ENCODE measurements around the gene RAD23B.
"Not testable (repeated sequence)": the region's sequence is repeated elsewhere in the genome, so short reads cannot be mapped to it uniquely, and the experiment has no call there.

Gene RAD23B

DNA sequence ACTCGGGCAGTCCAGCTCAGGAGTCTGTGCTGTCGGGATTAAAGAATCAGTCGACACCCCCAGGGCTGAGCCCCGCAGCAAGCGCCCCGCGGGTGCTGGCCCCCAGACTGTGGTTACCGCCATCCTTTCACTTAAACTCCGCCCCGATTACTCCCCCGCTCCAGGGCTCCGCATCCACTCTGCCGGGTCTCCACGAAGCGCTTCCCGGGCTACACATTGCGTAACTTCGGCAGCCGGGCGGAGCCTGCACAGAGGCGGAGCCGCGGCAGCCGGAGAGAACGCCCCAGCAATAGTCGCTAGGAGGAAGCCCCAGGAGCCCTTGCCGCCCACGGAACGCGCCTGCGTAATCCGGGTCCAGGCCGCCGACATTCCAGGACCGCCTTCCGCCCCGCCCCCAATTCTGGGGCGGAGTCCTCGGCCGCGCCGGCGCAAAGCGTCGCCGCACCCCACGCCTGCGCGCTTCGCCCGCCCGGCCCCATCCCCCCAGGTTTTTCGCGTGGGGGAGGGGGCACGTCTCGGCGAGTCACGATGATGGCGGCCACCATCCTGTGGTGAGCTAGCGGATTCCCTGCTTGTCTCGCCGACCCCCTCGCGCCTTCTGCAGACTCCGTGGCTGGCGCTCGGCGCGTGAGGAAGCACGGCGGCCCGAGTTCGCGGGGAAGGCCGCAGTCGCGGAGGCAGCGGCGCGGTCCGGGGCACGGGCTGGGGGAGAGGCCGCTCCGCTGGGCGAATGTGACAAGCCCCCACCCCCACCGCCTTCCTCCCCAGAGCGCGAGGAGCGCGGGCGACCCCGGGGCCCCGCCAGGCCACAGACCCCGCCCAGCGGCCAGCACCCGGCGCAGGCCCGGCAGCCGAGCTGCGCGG lies at the start of gene RAD23B:
Gene RAD23B (plus strand): TSS at position 521 of the 864 bp plus-strand sequence. CDS start 351 bp downstream, outside the sequence.
- DNase-seq (ENCODE audit: low read depth in 2 of 3, low spot score in 1 of 3), result peak; percentile 97 to 98 (median 97)

DNA sequence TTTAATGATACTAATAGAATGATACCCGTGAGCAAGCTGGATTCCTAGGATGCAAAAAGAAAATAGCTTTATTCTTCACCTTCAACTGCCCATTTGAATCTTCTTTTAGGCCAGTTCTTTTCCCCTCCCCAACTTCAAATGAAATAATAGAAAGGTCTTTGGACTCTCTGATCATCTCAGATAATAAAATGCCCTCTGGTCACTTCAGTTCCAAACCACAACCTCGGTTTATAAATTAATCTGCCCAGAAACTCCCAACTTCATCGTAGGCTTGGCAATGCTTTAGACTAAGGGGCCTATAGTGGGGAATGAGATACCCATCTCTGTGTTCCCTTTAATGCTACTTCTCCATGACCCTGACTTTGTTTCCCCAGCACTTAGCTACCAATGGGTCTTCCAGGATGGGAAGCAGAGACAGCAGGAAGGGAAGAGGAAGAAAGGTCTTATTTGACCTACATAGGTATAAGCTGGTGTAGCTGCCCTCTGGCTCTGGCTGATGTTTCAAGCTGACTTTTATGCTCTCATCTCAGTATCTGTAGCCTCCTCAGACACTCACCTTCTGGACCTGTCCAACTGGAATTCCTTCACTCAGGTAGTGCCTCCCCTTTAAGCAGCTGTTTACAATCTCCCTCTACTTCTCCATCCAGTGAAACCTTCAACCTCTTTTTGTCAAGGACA lies 47.2 kb upstream of the RAD23B start:
- no peak for DNase-seq (ENCODE audit: low read depth in 2 of 3, low spot score in 1 of 3)

DNA sequence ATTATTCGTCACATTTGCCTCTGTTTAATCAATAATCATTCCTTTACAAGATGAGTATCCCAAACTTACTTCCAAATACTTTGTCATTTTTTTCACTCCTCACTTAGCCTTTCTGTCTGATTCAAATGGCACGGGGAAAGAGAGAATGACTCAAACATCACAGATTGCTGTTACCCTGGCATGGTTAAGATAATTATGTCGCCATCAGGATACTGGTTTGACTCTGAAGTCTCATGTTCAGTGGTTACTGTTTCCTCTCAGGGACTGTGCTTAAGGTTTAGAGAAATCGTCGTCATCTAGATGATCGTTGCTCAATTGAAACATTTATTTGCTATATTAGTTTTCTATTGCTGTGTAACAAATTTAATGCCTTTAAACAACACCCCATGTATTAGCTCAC lies 45.2 kb upstream of the RAD23B start:
- no peak for DNase-seq (ENCODE audit: low read depth in 2 of 3, low spot score in 1 of 3)

DNA sequence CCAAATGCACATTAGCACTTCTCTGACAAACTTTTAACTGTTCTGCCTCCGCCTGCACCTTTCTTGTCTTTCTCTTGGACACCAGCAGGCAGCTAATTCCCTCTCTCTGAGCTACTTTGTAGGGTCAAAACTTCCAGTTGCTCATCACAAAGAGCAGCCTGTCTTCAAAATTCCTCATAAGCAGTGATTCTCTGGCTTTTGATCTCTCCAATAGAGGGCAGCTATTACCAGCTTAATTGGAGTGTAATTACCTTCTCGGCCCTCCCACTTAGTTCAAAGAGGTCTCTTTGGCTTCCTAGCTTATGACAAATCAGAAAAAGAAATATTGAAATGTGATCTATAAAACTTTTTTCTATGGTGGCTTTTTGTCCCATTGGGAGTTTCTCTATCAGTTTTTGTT lies 43.6 kb upstream of the RAD23B start:
- DNase-seq (ENCODE audit: low read depth in 2 of 3, low spot score in 1 of 3), result no peak

GRCh38 chr9:107240260-107240659 lies 42.8 kb upstream of the RAD23B start:
- no peak for DNase-seq (ENCODE audit: low read depth in 2 of 3, low spot score in 1 of 3)

DNA sequence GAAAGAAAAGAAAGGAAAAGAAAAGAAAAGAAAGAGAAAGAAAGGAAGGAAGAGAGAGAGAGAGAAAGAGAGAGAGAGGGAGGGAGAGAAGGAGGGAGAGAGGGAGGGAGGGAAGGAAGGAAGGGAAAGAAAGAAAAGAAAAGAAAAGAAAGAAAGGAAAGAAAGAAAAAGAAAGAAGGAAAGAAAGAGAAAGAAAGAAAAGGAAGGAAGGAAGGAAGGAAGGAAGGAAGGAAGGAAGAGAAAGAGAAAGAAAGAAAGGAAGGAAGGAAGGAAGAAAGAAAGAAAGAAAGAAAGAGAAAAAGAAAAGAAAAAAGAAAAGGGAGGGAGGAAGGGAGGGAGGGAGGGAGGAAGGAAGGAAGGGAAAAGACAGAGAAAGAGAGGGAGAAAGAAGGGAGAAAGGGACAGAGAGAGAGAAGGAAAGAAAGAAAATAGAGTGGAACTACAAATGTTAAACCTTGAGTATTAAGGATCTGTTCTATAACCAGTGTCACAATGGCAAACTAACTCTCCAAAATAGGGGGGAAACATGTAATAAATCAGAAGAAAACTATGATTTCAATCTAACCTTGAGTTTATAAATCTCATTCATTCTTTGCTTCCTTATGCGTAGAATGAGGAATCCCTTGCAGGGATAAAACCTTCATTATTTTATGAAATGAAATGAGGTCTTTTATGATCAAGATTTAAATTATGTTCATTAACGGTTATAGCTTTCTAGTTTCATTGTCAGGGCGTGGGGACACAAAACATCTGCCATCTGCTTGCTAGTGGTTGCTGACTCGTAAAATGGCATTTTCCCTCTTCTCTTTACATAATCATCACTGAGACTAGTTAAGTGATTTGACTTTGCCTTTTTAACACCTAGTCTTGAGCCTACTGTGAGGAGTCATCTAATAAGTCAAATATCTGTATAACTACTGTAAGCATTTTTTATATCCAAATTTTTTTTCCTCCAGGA lies 40.7 kb upstream of the RAD23B start:
- no peak for DNase-seq (ENCODE audit: low read depth in 2 of 3, low spot score in 1 of 3)

GRCh38 chr9:107243742-107244141 lies 39.3 kb upstream of the RAD23B start:
- peak; percentile 26 to 40 (median 29) for DNase-seq (ENCODE audit: low read depth in 2 of 3, low spot score in 1 of 3)

DNA sequence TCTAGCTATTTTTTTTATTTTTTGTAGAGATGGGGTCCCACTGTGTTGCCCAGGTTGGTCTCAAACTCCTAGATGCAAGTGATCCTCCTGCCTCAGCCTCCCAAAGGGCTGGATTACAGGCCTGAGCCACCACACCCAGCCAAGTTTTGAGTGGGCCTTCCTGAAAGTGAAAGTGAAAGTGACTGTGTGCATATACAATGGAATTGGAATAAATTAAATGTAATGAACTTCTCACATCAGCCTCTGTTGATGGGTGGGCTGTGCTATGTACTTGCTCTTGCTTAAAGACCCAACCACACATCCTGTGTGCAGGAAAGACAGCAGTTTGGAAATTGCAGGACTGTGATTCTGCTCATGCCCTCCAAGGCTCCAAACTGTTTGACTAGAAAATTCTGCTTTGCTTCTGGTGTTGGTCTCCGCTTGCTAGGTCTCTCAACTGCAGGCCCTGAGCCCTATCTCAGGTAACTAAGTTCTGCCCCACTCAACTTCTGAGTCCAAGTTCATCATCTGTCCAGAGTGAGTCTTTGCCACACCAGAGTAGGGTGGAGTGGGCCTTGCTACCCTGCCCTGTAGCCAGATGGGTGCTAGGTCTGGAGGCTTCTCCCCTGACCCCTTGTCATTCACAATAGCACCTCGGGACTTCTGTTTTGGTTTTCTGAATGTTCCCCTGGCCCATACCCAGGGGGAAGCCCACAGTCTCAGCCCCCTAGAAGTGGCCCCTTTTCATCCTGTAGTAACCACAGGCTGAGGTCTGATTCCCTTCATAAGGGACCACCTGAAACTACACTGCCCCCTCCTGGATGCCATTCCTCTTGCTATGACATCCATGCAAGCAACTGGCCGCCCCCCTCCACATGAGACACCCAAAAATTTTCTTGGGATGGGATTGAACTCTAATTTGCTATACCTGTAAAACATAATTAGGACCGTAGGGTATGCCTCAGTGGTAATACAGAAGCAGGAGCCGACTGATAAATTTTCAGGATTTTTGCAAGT lies 36.5 kb upstream of the RAD23B start:
- no peak for DNase-seq (ENCODE audit: low read depth in 2 of 3, low spot score in 1 of 3)

- DNase-seq (ENCODE audit: low read depth in 2 of 3, low spot score in 1 of 3), result no peak
Observed at GRCh38 chr9:107248714-107249113, 34.4 kb upstream of the RAD23B start.

GRCh38 chr9:107249131-107249533 lies 33.9 kb upstream of the RAD23B start:
- no peak for DNase-seq (ENCODE audit: low read depth in 2 of 3, low spot score in 1 of 3)

DNA sequence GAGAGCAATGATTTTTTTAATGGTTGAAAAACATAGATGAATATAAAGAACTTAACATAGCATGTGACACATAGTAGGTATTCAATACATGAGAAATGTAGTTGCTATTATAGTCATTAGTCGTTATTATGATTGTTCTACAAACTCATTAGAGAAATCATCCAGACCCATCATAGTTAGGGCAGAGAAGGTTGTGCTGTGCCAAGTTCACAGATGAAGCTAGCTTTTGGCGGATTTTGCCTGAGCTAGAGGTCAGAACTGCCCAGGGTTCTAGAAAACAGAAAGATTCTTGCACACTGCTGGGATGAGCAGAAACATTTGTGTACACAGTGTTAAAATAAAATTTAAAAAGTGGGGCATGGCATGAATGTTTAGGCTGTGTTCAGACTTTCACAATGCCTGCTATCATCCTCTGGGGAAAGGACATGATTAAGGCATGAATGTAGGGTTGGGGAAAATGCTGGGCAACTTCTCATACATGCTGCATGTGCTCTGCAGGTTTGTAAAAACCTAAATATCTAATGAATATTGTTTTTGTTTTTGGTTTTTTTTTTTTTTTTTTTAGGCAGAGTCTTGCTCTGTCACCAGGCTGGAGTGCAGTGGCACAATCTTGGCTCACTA lies 33.3 kb upstream of the RAD23B start:
- no peak for DNase-seq (ENCODE audit: low read depth in 2 of 3, low spot score in 1 of 3)

DNA sequence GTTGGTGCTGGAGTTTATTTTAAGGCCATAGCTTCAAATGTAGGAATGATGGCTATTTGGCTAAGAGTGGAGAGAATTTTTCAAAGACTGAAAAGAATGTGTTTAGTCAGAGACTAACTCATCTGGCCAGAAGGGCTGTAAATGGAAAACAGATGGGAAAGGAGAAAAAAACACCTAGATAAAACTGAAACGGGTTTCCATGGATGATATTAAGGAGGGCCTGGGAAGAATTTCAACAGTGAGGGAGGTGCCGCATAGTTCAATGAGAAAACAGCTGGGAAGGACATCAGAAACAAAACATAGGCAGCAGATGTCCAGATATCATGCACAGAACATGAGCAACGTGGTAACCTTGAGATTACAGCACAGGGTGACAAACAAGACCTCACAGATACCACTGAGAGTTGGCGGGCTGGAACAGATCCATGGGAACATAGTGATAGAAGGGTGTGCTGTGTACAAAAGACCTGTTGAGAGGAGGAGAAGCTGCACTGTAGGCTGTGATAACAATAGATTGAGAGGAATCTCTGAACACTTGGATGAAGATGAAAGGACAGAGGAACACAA lies 31.2 kb upstream of the RAD23B start:
- no peak for DNase-seq (ENCODE audit: low read depth in 2 of 3, low spot score in 1 of 3)

DNA sequence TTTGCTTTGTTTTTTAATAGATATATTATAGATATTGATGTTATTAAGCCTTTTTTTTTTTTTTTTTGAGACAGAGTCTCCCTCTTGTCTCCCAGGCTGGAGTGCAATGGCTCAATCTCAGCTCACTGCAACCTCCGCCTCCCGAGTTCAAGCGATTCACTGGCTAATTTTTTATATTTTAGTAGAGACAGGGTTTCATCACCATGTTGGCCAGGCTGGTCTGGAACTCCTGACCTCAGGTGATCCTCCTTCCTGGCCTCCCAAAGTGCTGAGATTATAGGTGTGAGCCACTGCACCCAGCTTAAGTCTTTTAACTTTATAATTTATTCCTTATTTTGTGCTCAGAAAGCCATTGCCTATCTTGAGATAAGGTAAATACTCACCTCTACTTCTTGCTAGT lies 24.2 kb upstream of the RAD23B start:
- DNase-seq (ENCODE audit: low read depth in 2 of 3, low spot score in 1 of 3), result no peak

- DNase-seq (ENCODE audit: low read depth in 2 of 3, low spot score in 1 of 3), result not testable (repeated sequence)
Observed at GRCh38 chr9:107259751-107260313, 23.2 kb upstream of the RAD23B start.

DNA sequence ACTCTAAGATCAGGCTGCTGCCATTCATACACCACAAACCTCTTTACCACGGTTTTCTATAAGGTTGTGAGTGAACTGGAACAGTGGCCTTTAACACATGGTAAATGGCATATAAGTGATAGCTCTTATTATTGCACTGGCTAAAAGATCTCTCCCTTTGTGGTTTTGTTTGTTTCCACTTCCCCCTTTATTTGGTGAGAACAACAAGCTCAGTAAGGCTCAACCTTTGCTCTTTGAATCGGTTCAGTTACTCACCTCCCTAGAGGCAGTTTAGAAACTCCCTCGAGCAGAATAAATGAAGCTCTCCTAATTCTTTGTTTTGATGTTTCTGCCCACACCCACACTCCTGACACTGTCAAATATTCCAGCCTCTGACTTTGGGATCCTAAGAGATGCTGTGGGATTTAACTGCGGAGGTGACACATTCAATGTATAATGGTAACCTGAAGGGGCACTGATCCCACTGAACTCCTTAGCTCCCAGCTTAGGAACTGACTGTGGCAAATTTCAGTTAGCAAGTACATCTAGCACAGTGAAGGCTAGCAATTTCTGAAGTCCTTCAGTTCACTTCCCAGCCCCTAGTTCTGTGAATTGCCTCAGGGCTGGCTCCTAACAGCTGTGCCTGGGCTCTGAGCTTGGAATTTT lies 22.5 kb upstream of the RAD23B start:
- no peak for DNase-seq (ENCODE audit: low read depth in 2 of 3, low spot score in 1 of 3)

DNA sequence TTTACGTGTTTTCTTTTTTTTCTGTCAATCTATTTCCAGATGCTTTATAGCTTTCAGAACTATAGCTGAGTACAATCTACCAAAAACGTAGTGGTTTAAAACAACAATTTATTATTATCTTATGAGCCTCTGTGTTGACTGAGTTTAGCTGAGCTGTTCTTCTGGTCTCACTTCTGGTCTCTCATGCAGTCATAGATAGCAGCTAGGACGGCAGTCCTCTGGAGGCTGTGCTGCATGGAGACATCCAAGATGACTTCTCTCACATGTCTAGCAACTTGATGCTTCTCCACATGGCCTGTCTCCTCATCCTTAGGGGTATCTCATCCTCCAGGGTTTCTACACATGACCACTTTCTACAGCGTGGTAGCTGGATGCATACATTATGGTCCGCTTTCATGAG lies 22.0 kb upstream of the RAD23B start:
- no peak for DNase-seq (ENCODE audit: low read depth in 2 of 3, low spot score in 1 of 3)

GRCh38 chr9:107263289-107263688 lies 19.8 kb upstream of the RAD23B start:
- no peak for DNase-seq (ENCODE audit: low read depth in 2 of 3, low spot score in 1 of 3)

GRCh38 chr9:107266624-107267368 lies 16.3 kb upstream of the RAD23B start:
- no peak for DNase-seq (ENCODE audit: low read depth in 2 of 3, low spot score in 1 of 3)

Data from stimulated activated CD4-positive, alpha-beta T cell treated with anti-CD3 and anti-CD28 coated beads, Interleukin-12 subunit alpha, Interleukin-12 subunit beta, amount 100 ng/mL, for 48 hours (primary cell).